ENCODE results near the gene RAD1.

The RAD1 gene

DNA sequence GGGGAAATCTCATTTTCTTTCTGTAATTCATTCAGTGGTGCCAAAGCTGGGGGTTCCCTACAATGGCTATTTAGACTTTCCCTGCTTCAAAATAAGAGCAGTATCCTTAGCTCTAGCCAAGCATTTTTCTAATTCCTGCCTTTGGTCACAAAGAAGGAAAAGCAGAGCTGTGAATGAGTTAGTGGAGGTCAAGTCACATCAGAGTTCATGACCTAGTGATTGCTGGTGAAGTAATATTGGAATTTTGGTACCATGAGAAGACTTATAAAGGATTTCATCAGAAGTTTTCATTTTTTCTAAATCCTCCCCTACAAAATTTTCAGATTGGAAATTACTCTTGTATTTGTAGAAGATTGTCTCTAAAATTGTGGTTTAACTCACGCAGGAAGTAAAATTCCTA lies 42.0 kb upstream of the RAD1 start:
- no peak for ATAC-seq
- TF ChIP-seq OSR1 (CRISPR knock-in tag; IDR thresholded peaks at IDR 0.05) (no peak), RARB (CRISPR knock-in tag; IDR thresholded peaks at IDR 0.05) (no peak), GLIS3 (CRISPR knock-in tag; IDR thresholded peaks at IDR 0.05) (no peak), PPARA (CRISPR knock-in tag; IDR thresholded peaks at IDR 0.05; ENCODE audit: borderline replicate concordance) (no peak), ESRRG (CRISPR knock-in tag; IDR thresholded peaks at IDR 0.05) (no peak), SNAI2 (CRISPR knock-in tag; IDR thresholded peaks at IDR 0.05) (no peak), TOX (CRISPR knock-in tag; IDR thresholded peaks at IDR 0.05; ENCODE audit: borderline replicate concordance) (no peak)

DNA sequence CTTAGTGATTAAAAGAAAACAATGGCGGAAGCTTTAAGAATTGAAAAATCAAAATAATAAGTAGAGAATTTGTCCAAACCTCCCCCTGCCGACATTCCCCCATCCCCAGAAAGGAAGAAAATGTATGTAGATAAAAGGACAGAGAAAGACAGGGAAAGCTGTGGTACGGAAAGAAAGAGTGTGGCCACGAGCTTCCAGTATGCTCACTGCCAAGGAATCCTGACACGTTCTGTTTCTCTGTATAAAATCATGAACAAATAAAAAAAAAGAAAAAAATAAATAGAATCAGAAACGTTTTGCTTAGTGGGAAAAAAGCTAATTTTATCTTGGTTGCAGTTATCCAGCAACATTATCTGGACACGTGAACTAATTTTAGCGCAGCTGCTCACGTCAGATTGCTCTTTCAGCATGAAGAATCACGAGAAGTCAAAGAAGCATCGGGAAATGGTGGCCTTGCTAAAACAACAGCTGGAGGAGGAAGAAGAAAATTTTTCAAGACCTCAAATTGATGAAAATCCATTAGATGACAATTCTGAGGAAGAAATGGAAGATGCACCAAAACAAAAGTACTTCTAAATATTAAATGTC lies 29.2 kb upstream of the RAD1 start:
- ATAC-seq, result no peak
- TF ChIP-seq ESRRG (CRISPR knock-in tag; IDR thresholded peaks at IDR 0.05) (no peak), GLIS3 (CRISPR knock-in tag; IDR thresholded peaks at IDR 0.05) (no peak), ISL1 (CRISPR knock-in tag; IDR thresholded peaks at IDR 0.05) (no peak), ZNF565 (CRISPR knock-in tag; conservative IDR thresholded peaks at IDR 0.05; ENCODE audit: low read depth) (no peak), ARNTL (CRISPR knock-in tag; IDR thresholded peaks at IDR 0.05; ENCODE audit: borderline replicate concordance, low read depth) (no peak), PPARA (CRISPR knock-in tag; IDR thresholded peaks at IDR 0.05; ENCODE audit: borderline replicate concordance) (no peak), SNAI2 (CRISPR knock-in tag; IDR thresholded peaks at IDR 0.05) (no peak), CSDC2 (CRISPR knock-in tag; IDR thresholded peaks at IDR 0.05) (no peak), TCF4 (CRISPR knock-in tag; IDR thresholded peaks at IDR 0.05; ENCODE audit: borderline replicate concordance) (no peak), ZNF8 (CRISPR knock-in tag; IDR thresholded peaks at IDR 0.05) (no peak), ZNF70 (CRISPR knock-in tag; IDR thresholded peaks at IDR 0.05) (no peak), BACH2 (CRISPR knock-in tag; IDR thresholded peaks at IDR 0.05; ENCODE audit: borderline replicate concordance) (no peak), OSR1 (CRISPR knock-in tag; IDR thresholded peaks at IDR 0.05) (no peak), RARB (CRISPR knock-in tag; IDR thresholded peaks at IDR 0.05) (no peak), ZC3H10 (CRISPR knock-in tag; IDR thresholded peaks at IDR 0.05) (no peak), ZFP3 (CRISPR knock-in tag; IDR thresholded peaks at IDR 0.05) (no peak)
- TF ChIP-seq, protein P1, sequence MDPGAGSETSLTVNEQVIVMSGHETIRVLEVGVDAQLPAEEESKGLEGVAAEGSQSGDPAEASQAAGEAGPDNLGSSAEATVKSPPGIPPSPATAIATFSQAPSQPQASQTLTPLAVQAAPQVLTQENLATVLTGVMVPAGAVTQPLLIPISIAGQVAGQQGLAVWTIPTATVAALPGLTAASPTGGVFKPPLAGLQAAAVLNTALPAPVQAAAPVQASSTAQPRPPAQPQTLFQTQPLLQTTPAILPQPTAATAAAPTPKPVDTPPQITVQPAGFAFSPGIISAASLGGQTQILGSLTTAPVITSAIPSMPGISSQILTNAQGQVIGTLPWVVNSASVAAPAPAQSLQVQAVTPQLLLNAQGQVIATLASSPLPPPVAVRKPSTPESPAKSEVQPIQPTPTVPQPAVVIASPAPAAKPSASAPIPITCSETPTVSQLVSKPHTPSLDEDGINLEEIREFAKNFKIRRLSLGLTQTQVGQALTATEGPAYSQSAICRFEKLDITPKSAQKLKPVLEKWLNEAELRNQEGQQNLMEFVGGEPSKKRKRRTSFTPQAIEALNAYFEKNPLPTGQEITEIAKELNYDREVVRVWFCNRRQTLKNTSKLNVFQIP (CRISPR knock-in tag; IDR thresholded peaks at IDR 0.05; ENCODE audit: borderline replicate concordance, low read depth), result no peak
- TF ChIP-seq, protein P2, sequence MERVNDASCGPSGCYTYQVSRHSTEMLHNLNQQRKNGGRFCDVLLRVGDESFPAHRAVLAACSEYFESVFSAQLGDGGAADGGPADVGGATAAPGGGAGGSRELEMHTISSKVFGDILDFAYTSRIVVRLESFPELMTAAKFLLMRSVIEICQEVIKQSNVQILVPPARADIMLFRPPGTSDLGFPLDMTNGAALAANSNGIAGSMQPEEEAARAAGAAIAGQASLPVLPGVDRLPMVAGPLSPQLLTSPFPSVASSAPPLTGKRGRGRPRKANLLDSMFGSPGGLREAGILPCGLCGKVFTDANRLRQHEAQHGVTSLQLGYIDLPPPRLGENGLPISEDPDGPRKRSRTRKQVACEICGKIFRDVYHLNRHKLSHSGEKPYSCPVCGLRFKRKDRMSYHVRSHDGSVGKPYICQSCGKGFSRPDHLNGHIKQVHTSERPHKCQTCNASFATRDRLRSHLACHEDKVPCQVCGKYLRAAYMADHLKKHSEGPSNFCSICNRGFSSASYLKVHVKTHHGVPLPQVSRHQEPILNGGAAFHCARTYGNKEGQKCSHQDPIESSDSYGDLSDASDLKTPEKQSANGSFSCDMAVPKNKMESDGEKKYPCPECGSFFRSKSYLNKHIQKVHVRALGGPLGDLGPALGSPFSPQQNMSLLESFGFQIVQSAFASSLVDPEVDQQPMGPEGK (CRISPR knock-in tag; IDR thresholded peaks at IDR 0.05; ENCODE audit: borderline replicate concordance), result no peak
- TF ChIP-seq, protein P3, sequence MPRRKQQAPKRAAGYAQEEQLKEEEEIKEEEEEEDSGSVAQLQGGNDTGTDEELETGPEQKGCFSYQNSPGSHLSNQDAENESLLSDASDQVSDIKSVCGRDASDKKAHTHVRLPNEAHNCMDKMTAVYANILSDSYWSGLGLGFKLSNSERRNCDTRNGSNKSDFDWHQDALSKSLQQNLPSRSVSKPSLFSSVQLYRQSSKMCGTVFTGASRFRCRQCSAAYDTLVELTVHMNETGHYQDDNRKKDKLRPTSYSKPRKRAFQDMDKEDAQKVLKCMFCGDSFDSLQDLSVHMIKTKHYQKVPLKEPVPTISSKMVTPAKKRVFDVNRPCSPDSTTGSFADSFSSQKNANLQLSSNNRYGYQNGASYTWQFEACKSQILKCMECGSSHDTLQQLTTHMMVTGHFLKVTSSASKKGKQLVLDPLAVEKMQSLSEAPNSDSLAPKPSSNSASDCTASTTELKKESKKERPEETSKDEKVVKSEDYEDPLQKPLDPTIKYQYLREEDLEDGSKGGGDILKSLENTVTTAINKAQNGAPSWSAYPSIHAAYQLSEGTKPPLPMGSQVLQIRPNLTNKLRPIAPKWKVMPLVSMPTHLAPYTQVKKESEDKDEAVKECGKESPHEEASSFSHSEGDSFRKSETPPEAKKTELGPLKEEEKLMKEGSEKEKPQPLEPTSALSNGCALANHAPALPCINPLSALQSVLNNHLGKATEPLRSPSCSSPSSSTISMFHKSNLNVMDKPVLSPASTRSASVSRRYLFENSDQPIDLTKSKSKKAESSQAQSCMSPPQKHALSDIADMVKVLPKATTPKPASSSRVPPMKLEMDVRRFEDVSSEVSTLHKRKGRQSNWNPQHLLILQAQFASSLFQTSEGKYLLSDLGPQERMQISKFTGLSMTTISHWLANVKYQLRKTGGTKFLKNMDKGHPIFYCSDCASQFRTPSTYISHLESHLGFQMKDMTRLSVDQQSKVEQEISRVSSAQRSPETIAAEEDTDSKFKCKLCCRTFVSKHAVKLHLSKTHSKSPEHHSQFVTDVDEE (CRISPR knock-in tag; IDR thresholded peaks at IDR 0.05), result no peak
- TF ChIP-seq, protein P4, sequence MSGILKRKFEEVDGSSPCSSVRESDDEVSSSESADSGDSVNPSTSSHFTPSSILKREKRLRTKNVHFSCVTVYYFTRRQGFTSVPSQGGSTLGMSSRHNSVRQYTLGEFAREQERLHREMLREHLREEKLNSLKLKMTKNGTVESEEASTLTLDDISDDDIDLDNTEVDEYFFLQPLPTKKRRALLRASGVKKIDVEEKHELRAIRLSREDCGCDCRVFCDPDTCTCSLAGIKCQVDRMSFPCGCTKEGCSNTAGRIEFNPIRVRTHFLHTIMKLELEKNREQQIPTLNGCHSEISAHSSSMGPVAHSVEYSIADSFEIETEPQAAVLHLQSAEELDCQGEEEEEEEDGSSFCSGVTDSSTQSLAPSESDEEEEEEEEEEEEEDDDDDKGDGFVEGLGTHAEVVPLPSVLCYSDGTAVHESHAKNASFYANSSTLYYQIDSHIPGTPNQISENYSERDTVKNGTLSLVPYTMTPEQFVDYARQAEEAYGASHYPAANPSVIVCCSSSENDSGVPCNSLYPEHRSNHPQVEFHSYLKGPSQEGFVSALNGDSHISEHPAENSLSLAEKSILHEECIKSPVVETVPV (CRISPR knock-in tag; IDR thresholded peaks at IDR 0.05), result no peak

DNA sequence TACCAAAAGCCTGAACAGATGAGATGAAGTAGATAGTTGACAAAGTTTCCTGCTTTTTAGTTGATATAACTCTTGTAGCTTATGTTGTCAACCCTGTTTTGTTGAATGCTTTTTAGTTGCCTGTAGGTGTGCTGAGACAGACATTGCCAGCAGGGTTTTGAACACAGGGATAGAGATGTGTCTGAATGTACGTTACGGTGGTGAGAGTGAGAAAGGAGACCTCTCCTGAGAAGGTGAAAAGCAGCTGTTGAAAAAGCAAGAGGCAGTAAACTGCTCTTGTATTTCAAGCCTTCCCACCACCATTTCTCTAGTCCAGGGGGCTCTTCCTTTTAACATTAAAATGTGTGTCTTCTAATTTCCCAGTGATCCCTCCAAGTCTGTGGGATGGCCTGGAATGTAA lies 28.7 kb upstream of the RAD1 start:
- no peak for ATAC-seq
- TF ChIP-seq ZC3H10 (CRISPR knock-in tag; IDR thresholded peaks at IDR 0.05) (no peak), ZNF70 (CRISPR knock-in tag; IDR thresholded peaks at IDR 0.05) (no peak), ZFP30 (CRISPR knock-in tag; IDR thresholded peaks at IDR 0.05) (no peak), BACH2 (CRISPR knock-in tag; IDR thresholded peaks at IDR 0.05; ENCODE audit: borderline replicate concordance) (no peak), ESRRG (CRISPR knock-in tag; IDR thresholded peaks at IDR 0.05) (no peak), RARB (CRISPR knock-in tag; IDR thresholded peaks at IDR 0.05) (no peak)
- TF ChIP-seq, protein P5, sequence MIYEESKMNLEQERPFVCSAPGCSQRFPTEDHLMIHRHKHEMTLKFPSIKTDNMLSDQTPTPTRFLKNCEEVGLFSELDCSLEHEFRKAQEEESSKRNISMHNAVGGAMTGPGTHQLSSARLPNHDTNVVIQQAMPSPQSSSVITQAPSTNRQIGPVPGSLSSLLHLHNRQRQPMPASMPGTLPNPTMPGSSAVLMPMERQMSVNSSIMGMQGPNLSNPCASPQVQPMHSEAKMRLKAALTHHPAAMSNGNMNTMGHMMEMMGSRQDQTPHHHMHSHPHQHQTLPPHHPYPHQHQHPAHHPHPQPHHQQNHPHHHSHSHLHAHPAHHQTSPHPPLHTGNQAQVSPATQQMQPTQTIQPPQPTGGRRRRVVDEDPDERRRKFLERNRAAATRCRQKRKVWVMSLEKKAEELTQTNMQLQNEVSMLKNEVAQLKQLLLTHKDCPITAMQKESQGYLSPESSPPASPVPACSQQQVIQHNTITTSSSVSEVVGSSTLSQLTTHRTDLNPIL (CRISPR knock-in tag; IDR thresholded peaks at IDR 0.05; ENCODE audit: low read depth), result no peak
- TF ChIP-seq, protein P4 (CRISPR knock-in tag; IDR thresholded peaks at IDR 0.05), result no peak
- TF ChIP-seq, protein P1 (CRISPR knock-in tag; IDR thresholded peaks at IDR 0.05; ENCODE audit: borderline replicate concordance, low read depth), result no peak
